Astrocyte (in vitro differentiated cells and primary cell): ENCODE data around the gene FAM161B.

Experiments
- CTCF ChIP-seq: IDR thresholded peaks from 2 replicates; pipeline ENCODE4 v1.5.1; 2011; ENCODE audit warnings: low read depth, mild to moderate bottlenecking, inconsistent platforms, low read length, moderate library complexity; ENCODE audit not compliant: insufficient read depth
- EZH2 ChIP-seq: IDR thresholded peaks from 2 replicates; pipeline ENCODE4 v1.6.1; 2012; ENCODE audit warnings: mild to moderate bottlenecking, low read length, inconsistent platforms; ENCODE audit not compliant: insufficient read depth

GRCh38 chr14:73909681-73910080 lies 40.2 kb downstream of the FAM161B start:
- TF ChIP-seq CTCF (no peak), EZH2 (no peak)
